NCI-H2196 treated with DMSO at 0.1 percent for 48 hours (cell line): ENCODE measurements around the gene CBX2.
"Not testable (repeated sequence)": the region's sequence is repeated elsewhere in the genome, so short reads cannot be mapped to it uniquely, and the experiment has no call there.

Experiments
- DNase-seq: peaks from one replicate; lab custom pipeline; 2025; ENCODE audit not compliant: unreplicated experiment; lab: John Stamatoyannopoulos, UW

The CBX2 gene

DNA sequence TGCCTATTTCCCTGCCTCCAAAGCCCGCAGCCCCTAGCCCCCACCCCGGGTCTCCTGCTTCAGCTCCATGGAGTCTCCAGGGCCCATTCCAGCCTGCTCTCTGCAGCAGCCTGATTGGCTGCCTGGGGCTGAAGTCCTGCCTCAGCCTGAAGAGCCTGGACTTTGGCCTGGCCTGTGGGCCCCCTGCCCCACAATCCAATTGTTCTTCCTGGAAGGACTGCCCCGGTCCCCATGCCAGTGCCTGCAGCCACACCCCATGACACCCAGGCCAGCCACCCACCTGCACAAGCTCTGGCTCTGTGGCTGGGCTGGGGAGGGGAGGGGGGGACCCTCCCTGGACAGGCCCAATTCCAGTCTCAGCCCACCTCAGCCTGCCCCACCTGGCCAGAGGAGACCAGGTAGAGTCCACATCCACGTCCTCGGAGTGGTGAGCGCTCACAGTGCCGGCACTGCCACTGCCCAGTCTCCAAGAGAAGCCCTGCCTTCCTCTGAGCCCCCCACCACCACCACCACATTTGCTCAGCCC, 34.9 kb upstream of the CBX2 start:
- no peak for DNase-seq

- DNase-seq: no peak
These were observed 34.3 kb upstream of the CBX2 start for GRCh38 chr17:79743614-79744013.

DNA sequence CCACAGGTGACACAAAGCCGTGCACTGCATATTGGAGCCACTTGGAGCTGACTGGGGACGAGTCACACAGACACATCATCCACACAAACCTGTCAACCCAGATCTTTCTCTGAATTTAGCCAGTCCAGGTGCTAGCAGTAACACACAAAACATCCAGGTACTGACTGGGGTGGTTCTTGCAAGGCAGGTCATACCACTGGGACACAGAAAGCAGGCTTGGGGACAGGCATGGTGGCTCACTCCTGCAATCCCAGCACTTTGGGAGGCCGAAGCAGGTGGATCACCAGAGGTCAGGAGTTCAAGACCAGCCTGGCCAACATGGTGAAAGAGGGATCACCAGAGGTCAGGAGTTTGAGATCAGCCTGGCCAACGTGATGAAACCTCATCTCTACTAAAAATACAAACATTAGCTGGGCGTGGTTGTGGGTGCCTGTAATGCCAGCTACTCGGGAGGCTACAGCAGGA, 32.3 kb upstream of the CBX2 start:
- DNase-seq: no peak

GRCh38 chr17:79746889-79747507, 30.9 kb upstream of the CBX2 start:
- DNase-seq: no peak

DNA sequence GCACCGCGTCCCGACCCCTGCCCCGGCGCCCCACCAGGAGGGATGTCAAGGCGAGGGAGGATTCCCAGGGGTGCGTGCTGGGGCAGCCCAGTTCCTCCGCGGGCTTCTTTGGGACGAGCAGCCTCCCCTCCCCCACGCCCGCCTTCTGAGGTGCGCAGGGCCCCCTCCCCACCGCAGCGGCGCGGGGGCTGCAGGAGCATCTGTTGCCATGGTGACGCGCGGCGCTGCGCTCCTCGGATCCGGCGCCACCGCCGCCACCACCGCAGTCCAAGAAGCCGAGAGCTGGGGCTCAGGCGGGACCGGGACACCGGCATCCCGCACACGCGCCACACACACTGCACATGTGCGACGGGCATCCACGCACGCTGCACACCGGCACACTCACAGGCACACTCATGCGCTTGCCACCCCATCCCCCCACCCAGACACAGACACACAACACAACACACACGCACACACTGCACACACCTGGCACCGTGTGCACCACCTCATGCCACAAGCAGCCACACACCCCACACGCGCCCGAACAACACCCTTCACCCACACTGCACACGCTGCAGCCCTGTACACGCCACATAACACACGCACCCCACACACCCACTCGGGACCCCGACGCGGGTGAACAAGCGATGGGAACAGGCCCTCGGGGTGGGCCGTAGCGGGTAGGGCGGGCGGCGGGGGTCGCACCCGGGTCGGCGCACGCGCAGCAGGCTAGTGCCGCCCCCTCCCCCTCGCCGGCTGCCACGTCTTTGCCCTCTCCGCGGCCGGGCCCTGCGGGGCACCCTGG, 30.2 kb upstream of the CBX2 start:
- no peak for DNase-seq

DNA sequence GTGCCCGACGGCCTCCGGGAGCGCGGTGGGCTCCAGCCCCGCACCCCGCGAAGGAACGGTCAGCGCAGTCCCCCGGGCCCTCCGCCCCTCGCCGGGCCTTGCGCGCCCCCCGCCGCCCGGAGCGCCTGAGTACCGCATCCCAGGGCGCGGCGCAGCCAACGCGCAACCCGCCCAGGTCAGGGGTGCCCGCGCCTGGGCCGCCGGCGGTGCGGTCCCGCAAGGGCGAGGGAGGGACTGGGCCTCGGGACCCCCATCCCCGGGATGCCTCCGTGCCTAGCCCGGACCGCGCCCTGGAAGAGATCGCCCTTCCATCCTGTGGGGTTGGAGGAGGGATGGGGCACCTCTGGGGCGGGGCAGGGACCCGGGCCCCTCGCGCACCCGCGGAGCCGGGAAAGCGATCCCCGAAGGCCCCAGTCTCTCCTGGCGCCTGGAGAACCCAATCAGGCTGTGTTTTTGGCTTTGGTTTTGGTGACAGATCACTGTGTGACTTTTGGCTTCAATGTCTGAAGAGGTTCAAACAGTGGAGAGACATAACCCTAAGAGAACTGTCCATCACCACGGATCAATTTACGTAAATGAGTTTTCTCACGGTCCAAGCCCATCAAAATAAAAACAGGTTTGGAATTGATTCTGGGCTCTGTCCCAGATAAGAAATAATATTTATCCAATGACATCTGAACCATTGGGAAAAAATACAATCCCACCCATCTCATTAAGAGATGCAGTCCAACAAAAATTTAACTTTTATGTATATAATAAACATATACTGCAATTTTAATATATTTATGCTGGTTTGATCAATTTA, 29.5 kb upstream of the CBX2 start:
- no peak for DNase-seq

DNA sequence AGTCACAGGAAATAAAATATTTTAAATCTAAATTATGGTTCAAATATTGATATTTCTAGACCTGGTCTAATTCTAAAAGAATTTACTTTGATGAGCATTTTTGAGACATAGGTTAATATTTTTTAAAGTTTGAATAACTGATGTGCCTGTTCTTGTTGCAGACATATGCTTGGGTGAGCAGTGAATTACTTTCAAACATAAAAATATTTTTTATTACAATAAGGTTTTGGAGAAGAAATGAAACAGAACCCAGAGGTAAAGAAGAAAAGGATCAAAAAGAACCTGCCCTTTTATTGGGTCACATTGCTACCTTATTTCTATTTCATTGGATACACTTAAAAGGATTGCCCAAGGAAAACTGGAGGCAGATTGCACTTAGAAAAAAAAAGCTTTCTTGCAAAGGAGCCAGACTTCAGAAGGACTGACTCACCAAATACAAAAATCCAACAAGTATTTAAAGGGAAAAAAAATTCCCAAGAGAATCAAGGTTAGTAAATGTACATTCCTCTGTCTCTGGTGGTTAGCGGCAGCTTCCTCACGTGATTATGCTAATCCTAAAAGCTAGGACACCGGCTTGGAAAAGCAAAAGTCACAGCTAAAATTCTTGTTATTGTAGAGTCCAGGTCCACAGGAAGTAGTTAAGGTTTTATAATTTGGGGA, 28.7 kb upstream of the CBX2 start:
- no peak for DNase-seq

DNA sequence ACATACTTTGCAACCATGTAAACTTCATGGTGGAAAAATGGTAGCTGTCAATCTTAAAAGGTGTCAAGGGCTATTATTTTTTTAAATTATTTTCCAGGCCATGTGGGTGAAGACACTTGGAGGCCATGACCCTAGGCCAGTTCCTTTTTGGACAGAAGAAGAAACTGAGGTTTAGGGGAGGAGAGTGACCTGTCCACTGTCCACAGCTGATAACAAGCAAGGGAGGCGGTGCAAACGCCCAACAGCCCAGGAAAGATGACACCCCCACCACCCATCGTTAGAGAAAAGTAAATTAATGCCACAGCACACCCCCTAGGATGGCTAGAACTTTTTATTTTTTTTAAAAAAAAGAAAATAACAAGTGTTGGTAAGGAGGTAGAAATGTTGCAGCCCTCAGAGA, 28.0 kb upstream of the CBX2 start:
- no peak for DNase-seq

DNA sequence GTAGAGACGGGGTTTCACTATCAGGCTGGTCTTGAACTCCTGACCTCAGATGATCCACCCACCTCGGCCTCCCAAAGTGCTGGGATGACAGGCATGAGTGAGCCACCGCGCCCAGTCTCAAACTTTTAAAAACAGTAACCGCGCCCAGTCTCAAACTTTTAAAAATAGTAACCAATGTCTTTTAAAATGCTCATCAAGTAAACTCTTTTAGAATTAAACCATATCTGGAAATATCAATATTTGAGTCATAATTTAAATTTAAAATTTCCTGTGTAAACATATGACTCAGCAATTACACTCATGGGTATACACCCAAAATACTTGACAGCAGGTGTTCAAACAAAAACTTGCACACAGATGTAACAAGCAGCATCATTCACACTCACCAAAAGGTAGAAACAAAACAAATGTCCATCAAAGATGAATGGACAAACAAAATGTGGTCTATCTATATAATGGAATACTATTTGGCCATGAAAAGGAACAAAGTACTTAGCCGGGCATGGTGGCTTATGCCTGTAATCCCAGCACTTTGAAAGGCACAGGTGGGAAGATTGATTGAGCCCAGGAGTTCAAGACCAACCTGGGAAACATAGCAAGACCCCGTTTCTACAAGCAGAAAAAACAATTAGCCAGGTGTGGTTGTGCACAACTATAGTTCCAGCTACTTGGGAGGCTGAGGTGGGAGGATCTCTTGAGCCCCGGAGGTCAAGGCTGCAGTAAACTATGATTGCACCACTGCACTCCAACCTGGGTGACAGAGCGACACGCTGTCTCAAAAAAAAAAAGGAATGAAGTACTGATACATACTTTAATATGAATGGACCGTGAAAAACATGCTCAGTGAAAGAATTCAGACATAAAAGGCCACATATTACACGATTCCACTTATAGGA, 27.1 kb upstream of the CBX2 start:
- DNase-seq: no peak

DNA sequence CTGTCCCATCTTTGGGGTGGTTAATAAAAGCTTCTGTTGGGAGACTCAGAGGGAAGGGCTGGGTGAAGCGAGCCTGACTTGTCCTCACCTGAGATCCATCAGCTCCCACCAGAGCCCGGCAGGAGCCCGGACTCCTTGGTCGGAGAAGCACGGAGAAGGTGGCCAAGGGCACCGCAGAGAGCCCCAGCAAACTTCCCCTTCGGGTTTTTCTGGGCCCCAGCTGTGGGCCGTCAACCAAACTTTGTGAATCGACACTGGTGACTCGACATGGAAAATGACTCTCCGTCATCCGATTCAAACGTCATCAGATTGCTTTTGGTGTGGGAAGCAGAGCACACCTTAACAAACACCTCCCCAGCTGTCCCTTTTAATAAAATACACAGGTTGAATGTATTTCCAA, 25.8 kb upstream of the CBX2 start:
- DNase-seq: no peak

DNA sequence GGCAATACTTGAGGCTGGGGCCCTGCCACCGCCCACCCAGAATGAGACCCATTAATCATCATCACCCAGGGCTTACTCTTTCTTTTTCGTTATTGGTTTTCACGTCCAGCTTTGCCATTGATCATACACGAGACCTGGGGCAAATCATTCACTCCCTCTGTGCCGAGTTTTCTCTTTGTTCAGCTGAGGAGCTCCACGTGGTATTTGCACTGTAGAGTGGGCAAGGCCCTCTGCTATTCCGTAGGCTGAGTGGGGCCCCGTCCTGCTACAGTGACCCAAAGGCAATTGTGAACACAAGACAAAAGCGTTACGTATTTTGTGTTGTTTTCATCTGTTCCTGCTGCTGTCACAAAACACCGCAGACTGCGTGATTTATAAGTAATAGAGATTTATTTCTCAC, 23.6 kb upstream of the CBX2 start:
- no peak for DNase-seq

DNA sequence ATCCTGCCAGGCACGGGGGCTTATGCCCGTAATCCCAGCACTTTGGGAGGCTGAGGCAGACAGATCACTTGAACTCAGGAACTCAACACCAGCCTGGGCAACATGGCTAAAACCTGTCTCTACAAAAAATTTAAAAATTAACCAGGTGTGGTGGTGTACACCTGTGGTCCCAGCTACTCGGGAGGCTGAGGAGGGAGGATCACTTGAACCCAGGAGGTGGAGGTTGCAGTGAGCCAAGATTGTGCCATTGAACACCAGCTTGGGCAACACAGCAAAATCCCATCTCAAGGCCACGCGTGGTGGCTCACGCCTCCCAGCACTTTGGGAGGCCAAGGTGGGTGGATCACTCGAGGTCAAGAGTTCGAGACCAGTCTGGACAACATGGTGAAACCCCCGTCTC, 23.0 kb upstream of the CBX2 start:
- not testable (repeated sequence) for DNase-seq

DNA sequence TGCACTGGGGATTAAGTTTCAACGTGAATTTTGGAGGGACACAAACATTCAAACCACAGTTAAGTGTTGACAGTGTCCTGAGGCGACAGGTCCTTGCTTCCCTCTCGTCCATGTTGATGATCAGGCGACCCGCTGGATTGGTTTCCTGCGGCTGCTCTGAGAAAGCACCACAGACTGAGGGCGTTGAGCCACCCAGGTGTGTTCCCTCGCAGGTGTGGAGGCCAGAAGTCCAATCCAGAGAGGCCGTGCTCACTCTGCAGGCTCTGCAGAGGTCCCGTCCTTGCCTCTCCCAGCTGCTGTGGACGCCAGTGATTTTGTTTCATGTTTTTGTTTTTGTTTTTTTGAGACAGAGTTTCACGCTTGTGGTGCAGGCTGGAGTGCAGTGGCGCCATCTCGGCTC, 22.4 kb upstream of the CBX2 start:
- no peak for DNase-seq

DNA sequence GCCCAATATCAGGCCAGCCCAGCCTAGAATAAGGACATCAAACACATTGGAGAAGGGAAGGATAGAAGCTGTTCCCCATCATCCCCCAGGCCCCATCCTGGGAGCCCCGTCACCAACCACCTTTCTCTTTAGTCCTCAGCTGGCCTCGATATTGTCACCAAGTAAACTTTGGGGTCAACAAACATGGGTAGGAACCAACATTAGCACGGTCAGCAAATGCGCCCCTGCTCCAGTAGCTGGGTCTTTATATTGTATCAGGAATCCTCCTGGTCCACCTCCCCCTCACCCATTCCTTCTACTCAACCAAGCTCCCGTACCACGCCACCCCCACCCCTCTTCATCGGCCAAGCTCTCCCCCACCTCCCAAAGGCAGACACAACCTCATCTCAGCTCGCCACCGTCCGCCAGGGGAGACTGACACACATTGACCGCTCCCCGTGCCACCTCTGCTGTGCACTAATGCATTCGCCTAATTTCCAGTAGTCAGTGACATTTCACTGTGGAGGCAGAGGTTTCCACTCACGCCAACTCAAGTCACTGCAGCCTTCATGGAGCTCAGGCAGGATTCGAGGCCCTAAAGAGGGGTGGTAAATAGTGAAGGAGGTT, 20.7 kb upstream of the CBX2 start:
- no peak for DNase-seq

- DNase-seq: no peak
These were observed 19.7 kb upstream of the CBX2 start for GRCh38 chr17:79758271-79758670.

GRCh38 chr17:79760197-79760906, 17.6 kb upstream of the CBX2 start:
- no peak for DNase-seq

GRCh38 chr17:79761894-79762589, 15.9 kb upstream of the CBX2 start:
- no peak for DNase-seq

DNA sequence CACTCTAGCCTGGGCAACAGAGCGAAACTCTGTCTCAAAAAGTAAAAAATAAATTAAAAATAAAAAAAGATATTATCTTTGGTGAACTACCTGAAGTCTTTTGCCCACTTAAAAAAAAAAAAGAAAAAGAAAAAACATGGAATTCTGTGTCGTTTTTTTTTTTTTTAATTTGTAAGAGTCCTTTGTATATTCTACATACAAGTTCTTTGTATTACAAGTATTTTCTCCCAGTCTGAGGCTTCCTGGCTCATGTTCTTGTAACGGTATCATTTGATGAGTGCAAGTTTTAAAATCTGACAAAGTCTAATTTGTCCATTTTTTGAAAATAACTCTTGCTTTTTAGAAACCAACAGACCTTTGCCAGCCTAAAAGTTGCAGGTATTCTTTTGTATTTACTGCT, 12.2 kb upstream of the CBX2 start:
- DNase-seq: no peak
